22Rv1 (cell line): ENCODE measurements around the gene DNAJC12.

Experiments used
- H3K27ac ChIP-seq: fragments of 450-650 bp; 2 replicates; pipeline ENCODE4 v1.5.1; 2017
- CTCF ChIP-seq: fragments of 450-650 bp; IDR thresholded peaks from 2 replicates; pipeline ENCODE4 v1.5.1; 2017; ENCODE audit warnings: mild to moderate bottlenecking
- ZFX ChIP-seq: fragments of 450-650 bp; IDR thresholded peaks from 2 replicates; pipeline ENCODE4 v1.6.1; 2017; ENCODE audit warnings: antibody characterized with exemption, borderline replicate concordance

The DNAJC12 gene

GRCh38 chr10:67818323-67818722 is 19.7 kb downstream of the DNAJC12 start:
- no peak for TF ChIP-seq ZFX
- TF ChIP-seq CTCF, result no peak
- peak overlapping the region; percentile 72 for H3K27ac ChIP-seq

- TF ChIP-seq ZFX (no peak), CTCF (no peak)
- H3K27ac ChIP-seq, result peak overlapping the region; percentile 72
Measured at GRCh38 chr10:67816719-67817118, 21.3 kb downstream of the DNAJC12 start.

GRCh38 chr10:67815571-67816059 is 22.4 kb downstream of the DNAJC12 start:
- TF ChIP-seq ZFX (no peak), CTCF (no peak)
- H3K27ac ChIP-seq, result peak overlapping the region; percentile 6

DNA sequence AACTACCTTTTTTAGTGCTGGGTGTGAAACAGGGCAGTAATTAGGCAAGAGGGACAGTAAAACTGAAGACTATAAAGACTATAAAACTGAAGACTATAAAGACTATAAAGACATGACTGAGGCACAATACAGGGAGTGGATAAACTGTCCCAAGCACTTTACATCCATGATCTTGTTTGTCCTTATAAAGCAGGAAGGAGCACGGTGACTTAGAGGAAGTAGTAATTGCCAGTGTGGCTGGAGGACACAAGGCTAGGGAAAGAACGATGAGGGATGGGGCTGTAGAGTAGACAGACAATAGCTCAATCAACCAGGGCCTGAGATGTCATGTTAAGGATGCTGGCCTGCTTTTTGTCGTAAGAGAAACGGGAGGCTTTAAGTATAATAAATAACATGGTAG is 26.0 kb downstream of the DNAJC12 start:
- no peak for TF ChIP-seq CTCF
- H3K27ac ChIP-seq, result no peak overlapping the region

- H3K27ac ChIP-seq, result no peak overlapping the region
- no peak for TF ChIP-seq CTCF
- TF ChIP-seq ZFX, result no peak
Measured at GRCh38 chr10:67809107-67809506, 28.9 kb downstream of the DNAJC12 start.

DNA sequence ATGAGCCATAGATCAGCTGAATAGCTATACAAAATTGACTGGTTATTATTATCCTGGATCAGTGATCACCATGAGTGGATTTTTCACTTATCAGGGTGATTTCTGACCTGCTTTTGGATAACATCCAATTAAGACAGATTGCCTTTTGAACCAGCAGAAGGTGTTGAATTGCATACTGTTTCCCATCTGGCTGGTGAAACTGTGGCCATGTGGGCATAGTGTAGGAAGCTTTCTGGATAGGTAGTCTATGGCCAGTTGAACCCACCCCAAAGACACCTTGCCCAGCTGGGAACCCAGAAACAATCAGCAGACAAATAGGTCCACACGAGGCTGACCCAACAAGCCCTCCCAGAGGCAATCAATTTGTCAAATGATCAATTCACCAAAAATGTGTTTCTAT is 29.3 kb downstream of the DNAJC12 start:
- H3K27ac ChIP-seq, result no peak overlapping the region
- TF ChIP-seq CTCF (no peak), ZFX (no peak)

- H3K27ac ChIP-seq, result no peak overlapping the region
- TF ChIP-seq ZFX, result no peak
Measured at GRCh38 chr10:67807855-67808456, 30.0 kb downstream of the DNAJC12 start.

GRCh38 chr10:67804395-67804678 is 33.7 kb downstream of the DNAJC12 start:
- TF ChIP-seq CTCF (no peak), ZFX (no peak)
- H3K27ac ChIP-seq, result no peak overlapping the region
